SU-DHL-6 (cell line): ENCODE data around the gene GNPTAB.

Experiments
- EZH2phosphoT487 ChIP-seq: fragments of 200-600 bp; sonication (generic), shearing (Covaris generic); conservative IDR thresholded peaks from 2 replicates; pipeline ENCODE4 v1.6.1; 2018; ENCODE audit warnings: mild to moderate bottlenecking, antibody characterized with exemption, low read length, moderate library complexity, mixed read lengths
- TF ChIP-seq, protein P1 (sequence below): fragments of 200-600 bp; sonication (generic); IDR thresholded peaks from one replicate; pipeline ENCODE4 v1.5.1; 2017; ENCODE audit warnings: antibody characterized with exemption, mild to moderate bottlenecking, low read length, moderate library complexity; ENCODE audit not compliant: insufficient read depth, poor library complexity, severe bottlenecking

- TF ChIP-seq, protein P1, sequence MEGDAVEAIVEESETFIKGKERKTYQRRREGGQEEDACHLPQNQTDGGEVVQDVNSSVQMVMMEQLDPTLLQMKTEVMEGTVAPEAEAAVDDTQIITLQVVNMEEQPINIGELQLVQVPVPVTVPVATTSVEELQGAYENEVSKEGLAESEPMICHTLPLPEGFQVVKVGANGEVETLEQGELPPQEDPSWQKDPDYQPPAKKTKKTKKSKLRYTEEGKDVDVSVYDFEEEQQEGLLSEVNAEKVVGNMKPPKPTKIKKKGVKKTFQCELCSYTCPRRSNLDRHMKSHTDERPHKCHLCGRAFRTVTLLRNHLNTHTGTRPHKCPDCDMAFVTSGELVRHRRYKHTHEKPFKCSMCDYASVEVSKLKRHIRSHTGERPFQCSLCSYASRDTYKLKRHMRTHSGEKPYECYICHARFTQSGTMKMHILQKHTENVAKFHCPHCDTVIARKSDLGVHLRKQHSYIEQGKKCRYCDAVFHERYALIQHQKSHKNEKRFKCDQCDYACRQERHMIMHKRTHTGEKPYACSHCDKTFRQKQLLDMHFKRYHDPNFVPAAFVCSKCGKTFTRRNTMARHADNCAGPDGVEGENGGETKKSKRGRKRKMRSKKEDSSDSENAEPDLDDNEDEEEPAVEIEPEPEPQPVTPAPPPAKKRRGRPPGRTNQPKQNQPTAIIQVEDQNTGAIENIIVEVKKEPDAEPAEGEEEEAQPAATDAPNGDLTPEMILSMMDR: no peak
- no peak for TF ChIP-seq EZH2phosphoT487
These were observed 51.1 kb downstream of the GNPTAB start for GRCh38 chr12:101779626-101780025.
